Ishikawa (cell line): ENCODE data around the gene MTIF3.

Experiments used
- EP300 ChIP-seq: IDR thresholded peaks from 2 replicates; pipeline ENCODE4 v1.6.1; 2012; ENCODE audit warnings: borderline replicate concordance
- NFIC ChIP-seq: IDR thresholded peaks from 2 replicates; pipeline ENCODE4 v1.6.1; 2012
- YY1 ChIP-seq: IDR thresholded peaks from 2 replicates; pipeline ENCODE4 v1.6.1; 2012; ENCODE audit warnings: low read depth
- TF ChIP-seq, protein P1 (sequence below): IDR thresholded peaks from 2 replicates; pipeline ENCODE4 v1.6.1; 2012

DNA sequence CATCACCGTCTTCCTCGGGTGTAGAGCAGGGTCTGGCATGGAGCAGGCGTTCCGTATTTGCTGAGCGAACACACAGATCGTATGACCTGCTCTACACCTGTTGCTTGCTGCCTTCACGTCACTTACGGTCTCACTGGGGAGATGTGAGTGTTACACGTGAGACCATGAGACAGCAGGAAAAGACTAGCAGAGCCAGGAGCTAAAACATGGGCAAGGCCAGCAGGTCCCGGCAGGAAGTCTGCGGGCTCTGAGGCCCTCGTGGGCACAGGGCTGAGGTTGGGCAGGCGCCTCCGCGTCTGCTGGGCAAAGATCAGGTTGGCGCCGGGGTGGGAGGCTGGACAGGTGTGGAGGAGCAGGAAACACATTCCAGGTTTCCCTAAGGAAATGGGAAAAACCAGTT is 45.7 kb downstream of the MTIF3 start:
- TF ChIP-seq EP300 (no peak), YY1 (no peak), NFIC (no peak)
- TF ChIP-seq, protein P1, sequence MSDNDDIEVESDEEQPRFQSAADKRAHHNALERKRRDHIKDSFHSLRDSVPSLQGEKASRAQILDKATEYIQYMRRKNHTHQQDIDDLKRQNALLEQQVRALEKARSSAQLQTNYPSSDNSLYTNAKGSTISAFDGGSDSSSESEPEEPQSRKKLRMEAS: no peak
